Esophagus (tissue), 2 donors: ENCODE results near the gene SRRM1. TPM values are rescaled to one million over a fixed set of nuclear protein-coding genes. Genes with fewer than 3 reads are reported as not detected.
"Not testable (repeated sequence)": the region's sequence is repeated elsewhere in the genome, so short reads cannot be mapped to it uniquely, and the experiment has no call there.

ENCODE experiments used
- H3K27ac ChIP-seq, 2 donors: one replicate each; pipeline ENCODE4 v1.5.1; 2013; ENCODE audit warnings: low read depth in 2 of 2, mild to moderate bottlenecking in 2 of 2, inconsistent platforms in 1 of 2, low read length in 1 of 2, moderate library complexity in 1 of 2
- H3K27me3 ChIP-seq, 2 donors: one replicate each; pipeline ENCODE4 v1.6.1; 2013; ENCODE audit warnings: low read length in 2 of 2, control low read depth in 1 of 2, mild to moderate bottlenecking in 1 of 2; ENCODE audit not compliant: insufficient read depth in 2 of 2, control insufficient read depth in 1 of 2
- H3K36me3 ChIP-seq, 2 donors: one replicate each; pipeline ENCODE4 v1.6.1; 2013; ENCODE audit warnings: low read length in 1 of 2; ENCODE audit not compliant: control insufficient read depth in 2 of 2, insufficient read depth in 2 of 2
- H3K4me1 ChIP-seq, 2 donors: one replicate each; pipeline ENCODE4 v1.6.1; 2013; ENCODE audit warnings: low read length in 1 of 2; ENCODE audit not compliant: control insufficient read depth in 2 of 2, insufficient read depth in 2 of 2
- H3K4me3 ChIP-seq, 2 donors: one replicate each; pipeline ENCODE4 v1.5.1; 2013; ENCODE audit warnings: low read length in 2 of 2, mild to moderate bottlenecking in 2 of 2, low read depth in 1 of 2, moderate library complexity in 1 of 2
- H3K9me3 ChIP-seq, 2 donors: one replicate each; pipeline ENCODE4 v1.6.1; 2013; ENCODE audit warnings: mild to moderate bottlenecking in 2 of 2, low read depth in 1 of 2, low read length in 1 of 2, moderate library complexity in 1 of 2; ENCODE audit not compliant: control insufficient read depth in 2 of 2, insufficient read depth in 1 of 2
- WGBS, 2 donors: extraction: QIAGEN DNeasy Blood & Tissue Kit; methylation state at CpG; one replicate each; pipeline ENCODE4 v1.1.7; 2013; 5-methylcytosine and 5-hydroxymethylcytosine counted together
- polyA plus RNA-seq, 2 donors: library from polyadenylated mRNA; stranded (reverse); fragments of 200-250 nt; gene quantifications; one replicate each; pipeline ENCODE4 v1.2.3, GENCODE V29; 2013
- donor health status: healthy with polysubstance abuse.
- donor health status: Bipolar disorder and iron deficiency.

SRRM1 gene
- polyA plus RNA-seq, 2 donors: 28.8 to 37.6 TPM

DNA sequence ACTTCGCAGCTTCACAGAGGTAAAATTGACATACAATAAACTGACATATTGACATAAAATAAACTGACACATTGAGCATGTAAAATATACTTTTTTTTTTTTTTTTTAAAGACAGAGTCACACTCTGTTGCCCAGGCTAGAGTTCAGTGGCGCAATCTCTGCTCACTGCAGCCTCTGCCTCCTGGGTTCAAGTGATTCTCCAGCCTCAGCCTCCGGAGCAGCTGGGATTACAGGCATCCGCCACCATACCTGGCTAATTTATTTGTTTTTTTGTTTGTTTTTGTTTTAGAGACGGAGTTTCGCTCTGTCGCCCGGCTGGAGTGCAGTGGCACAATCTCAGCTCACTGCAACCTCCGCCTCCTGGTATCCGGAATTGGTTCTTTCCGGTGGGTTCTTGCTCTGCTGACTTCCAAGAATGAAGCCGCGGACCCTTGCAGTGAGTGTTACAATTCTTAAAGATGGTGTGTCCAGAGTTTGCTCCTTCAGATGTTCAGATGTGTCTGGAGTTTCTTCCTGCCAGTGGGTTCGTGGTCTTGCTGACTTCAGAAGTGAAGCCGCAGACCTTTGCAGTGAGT lies 53.7 kb downstream of the SRRM1 start:
- 90% methylated on average over 15 of the region's 15 CpGs for WGBS, 2 donors
- Histone ChIP-seq H3K27me3 (no peaks in the 10 kb centered on the region), H3K36me3 (no peaks in the 10 kb centered on the region), H3K27ac (no peak overlapping the region), H3K9me3 (no peaks in the 10 kb centered on the region), H3K4me3 (no peak overlapping the region), H3K4me1 (no peaks in the 10 kb centered on the region)

DNA sequence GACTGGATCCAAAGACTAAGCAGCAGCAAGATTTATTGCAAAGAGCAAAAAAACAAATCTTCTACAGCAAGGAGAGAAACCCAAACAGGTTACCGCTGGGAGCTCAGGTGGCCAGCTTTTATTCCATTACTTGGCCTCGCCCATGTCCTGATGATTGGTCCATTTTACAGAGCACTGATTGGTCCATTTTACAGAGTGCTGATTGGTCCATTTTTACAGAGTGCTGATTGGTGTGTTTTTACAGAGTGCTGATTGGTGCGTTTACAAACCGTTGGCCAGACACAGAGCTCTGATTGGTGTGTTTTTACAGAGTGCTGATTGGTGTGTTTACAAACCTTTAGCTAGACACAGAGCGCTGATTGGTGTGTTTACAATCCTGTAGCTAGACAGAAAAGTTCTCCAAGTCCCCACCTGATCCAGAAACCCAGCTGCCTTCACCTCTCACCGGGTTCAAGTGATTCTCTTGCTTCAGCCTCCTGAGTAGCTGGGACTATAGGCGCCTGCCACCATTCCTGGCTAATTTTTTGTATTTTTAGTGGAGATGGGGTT lies 54.4 kb downstream of the SRRM1 start:
- H3K4me3 ChIP-seq, H3K9me3 ChIP-seq, H3K36me3 ChIP-seq, H3K4me1 ChIP-seq, H3K27ac ChIP-seq, H3K27me3 ChIP-seq: not testable (repeated sequence)
- WGBS, 2 donors: 91 to 94% methylated on average over 7 of the region's 7 CpGs

DNA sequence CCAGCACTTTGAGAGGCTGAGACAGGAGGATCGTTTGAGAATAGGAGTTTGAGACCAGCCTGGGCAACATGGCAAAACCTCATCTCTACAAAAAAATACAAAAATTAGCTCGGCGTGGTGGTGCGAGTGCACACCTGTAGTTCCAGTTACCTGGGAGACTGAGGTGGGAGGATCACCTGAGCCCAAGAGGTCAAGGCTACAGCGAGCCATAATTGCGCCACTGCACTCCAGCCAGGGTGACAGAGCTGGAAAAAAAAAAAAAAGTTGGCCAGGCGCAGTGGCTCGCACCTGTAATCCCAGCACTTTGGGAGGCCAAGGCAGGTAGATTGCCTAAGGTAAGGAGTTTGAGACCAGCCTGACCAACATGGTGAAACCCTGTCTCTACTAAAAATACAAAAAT lies 55.2 kb downstream of the SRRM1 start:
- not testable (repeated sequence) for H3K27me3 ChIP-seq, H3K9me3 ChIP-seq, H3K36me3 ChIP-seq, H3K4me3 ChIP-seq, H3K4me1 ChIP-seq, H3K27ac ChIP-seq
- WGBS, 2 donors: 85 to 92% methylated on average over 8 of the region's 8 CpGs

DNA sequence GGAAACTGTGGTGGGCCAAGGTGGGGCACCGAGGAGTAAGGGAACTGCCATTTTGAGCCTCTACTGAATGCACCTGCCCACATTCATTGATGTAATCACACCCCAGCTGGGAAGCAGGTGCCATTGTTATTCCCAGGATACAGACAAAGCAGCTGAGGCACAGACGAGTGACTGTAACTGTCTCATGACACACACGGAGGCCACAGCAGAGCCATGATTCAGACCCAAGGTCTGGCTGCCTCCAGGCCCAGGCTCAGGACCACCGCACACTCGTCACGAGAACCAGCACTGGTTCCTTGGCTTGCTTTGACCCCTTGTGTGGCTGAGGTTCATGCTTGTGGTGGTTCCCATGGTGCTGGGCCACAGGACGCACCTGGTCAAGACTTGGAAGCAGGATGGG lies 56.5 kb downstream of the SRRM1 start:
- H3K4me3 ChIP-seq: no peak overlapping the region
- 82 to 84% methylated on average over 7 of the region's 7 CpGs for WGBS, 2 donors
- no peaks in the 10 kb centered on the region for H3K4me1 ChIP-seq
- no peaks in the 10 kb centered on the region for H3K9me3 ChIP-seq
- no peaks in the 10 kb centered on the region for H3K27me3 ChIP-seq
- H3K36me3 ChIP-seq: no peaks in the 10 kb centered on the region
- H3K27ac ChIP-seq: no peak overlapping the region

DNA sequence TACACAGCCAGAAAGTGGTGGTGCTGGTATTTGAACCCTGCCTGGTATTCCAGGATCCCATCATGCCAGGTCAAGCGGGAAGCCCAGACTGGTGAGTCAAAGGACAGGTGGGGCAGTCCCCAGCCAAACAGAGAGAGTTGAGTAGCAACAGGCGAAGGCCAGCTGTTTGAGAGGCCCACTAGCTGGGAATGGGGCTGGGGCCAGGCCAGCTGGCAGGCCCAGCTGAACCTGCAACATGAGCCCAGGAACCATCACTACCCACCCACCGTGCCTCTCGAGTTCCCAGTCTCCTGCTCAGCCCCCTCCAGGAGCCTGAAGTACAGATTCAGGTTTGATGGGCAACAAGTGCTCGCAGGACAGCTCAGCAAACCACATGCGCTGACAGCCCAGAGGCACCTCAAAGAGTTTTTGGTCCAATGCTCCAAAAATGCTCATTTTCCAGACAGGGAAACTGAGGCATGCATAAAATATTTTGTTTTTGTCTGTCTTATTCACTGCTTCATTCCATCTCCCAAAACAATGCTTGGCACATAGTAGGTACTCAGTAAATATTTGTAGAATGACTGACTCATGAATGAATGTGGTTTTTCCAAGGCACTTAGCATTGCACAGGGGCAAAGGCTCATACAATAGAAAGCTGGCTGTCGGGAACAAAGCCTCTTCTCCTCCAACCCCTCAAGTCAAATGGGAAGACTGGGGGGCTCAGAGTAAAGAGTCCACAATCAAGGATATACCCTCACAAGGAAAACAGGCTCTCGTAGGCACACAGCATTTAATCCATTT lies 59.6 kb downstream of the SRRM1 start:
- H3K9me3 ChIP-seq: no peaks in the 10 kb centered on the region
- H3K27me3 ChIP-seq: no peaks in the 10 kb centered on the region
- no peak overlapping the region for H3K4me3 ChIP-seq
- WGBS, 2 donors: 77 to 78% methylated on average over 8 of the region's 8 CpGs
- no peaks in the 10 kb centered on the region for H3K36me3 ChIP-seq
- no peaks in the 10 kb centered on the region for H3K4me1 ChIP-seq
- H3K27ac ChIP-seq: no peak overlapping the region

DNA sequence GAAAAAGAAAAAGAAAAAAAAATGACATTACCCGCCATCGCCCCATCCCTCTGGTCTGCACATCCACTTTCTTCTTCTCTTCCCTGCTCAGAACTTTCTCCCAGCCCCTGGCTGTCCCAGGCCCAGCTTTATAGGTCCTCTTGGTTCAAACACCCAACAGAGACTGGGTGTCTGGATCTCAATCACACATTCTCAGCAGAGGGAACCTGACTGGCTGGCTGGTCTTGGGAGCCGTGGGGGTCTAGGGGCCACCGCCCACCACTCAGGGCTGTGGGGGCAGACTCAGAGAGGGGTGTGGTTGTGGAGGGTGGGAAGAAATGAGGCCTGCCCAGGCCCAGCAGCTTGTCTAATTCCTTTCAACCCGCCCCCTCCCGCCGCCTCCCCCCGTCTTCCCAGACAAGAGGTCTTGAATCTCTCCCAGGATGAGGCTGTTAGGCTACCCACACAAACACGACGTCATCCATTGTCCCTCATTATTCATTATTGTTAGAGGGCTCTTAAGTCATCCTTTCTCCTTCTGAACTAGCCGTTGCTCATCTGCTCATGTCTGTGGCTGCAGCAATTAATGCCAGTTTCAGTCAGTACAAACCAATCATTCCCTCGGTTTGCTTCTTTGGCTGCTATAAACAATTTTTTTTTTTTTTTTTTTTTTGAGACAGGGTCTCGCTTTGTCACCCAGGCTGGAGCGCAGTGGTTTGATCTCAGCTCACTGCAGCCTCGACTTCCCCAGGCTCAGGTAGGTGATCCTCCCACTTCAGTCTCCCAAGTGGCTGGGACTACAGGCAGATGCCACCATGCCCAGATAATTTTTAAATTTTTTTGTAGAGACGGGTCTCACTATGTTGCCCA lies 61.5 kb downstream of the SRRM1 start:
- Histone ChIP-seq H3K27me3 (no peaks in the 10 kb centered on the region), H3K9me3 (no peaks in the 10 kb centered on the region), H3K36me3 (no peaks in the 10 kb centered on the region), H3K27ac (peak overlapping the region in 1 of 2 donors; percentile 33), H3K4me1 (no peaks in the 10 kb centered on the region), H3K4me3 (no peak overlapping the region)
- WGBS, 2 donors: 70 to 72% methylated on average over 16 of the region's 16 CpGs

DNA sequence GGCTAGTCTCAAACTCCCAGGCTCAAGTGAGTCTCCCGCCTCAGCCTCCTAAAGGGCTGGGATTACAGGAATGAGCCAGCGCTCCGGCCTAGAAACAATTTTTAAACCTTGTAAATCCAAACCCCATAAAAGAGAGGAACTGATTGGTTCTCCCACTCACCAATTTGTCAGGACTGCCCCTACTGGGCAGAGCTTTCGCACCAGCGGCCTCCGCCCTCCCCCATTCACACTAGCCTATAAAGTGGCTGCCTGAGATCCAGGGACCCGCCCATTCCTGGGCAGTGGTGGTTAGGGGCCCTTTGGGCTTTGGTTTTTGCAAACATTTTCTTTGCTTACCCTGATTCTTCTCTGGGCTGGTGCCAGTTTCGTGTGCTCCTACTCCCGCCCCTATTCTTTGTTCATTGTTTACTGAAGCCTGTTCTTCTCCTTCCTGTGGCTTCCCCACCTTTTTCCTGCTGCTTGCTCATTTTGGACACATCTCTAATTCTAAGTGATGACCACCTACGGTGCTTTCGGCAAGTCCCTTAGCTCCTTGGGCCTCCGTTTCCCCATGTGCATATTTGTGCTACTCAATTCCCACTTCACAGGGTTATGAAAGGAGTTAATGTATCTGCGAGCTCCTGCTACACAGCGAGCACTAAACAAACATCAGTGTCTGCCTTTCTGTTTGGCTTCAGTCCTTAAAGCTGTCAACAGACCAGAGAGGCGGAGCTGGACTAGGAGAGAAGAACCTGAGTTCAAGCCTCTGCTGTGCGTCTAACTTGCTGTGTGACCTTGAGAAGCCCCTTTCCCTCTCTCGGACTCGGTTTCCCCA lies 62.4 kb downstream of the SRRM1 start:
- peak overlapping the region in 1 of 2 donors; percentile 33 for H3K27ac ChIP-seq
- WGBS, 2 donors: 28 to 31% methylated on average over 18 of the region's 18 CpGs

DNA sequence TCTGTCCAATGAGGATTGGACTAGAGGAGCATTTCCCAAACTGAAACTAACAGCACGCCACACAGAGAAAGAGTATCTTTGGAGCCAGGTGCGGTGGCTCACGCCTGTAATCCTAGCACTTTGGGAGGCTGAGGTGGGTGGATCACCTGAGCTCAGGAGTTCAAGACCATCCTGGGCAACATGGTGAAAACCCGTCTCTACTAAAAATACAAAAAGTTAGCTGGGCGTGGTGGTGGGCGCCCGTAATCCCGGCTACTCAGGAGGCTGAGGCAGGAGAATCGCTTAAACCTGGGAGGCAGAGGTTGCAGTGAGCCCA lies 62.9 kb downstream of the SRRM1 start:
- H3K27ac ChIP-seq, H3K4me3 ChIP-seq, H3K9me3 ChIP-seq: not testable (repeated sequence)

More for the DNA sequence above, 62.4 kb downstream of the SRRM1 start:
- H3K9me3 ChIP-seq: no peaks in the 10 kb centered on the region
- H3K36me3 ChIP-seq: no peaks in the 10 kb centered on the region
- peak overlapping the region in 1 of 2 donors; percentile 26 for H3K4me3 ChIP-seq
- no peaks in the 10 kb centered on the region for H3K4me1 ChIP-seq
- no peaks in the 10 kb centered on the region for H3K27me3 ChIP-seq

DNA sequence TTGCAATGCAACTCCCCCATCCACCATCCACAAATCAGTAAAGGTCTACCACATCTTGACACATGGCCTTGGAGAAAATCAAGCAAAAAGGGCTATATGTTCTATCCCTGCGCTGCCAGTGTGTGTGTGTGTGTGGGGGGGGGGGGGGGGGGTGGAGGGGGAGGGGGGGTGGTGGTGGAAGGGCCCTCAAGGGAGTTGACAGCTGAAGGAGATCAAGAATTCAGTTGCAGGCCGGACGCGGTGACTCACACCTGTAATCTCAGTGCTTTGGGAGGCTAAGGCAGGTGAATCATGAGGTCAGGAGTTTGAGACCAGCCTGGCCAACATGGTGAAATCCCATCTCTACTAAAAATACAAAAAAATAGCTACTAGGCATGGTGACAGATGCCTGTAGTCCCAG lies 64.6 kb downstream of the SRRM1 start:
- WGBS, 2 donors: 75 to 76% methylated on average over 3 to 4 of the region's 4 CpGs

More for the DNA sequence above, 62.9 kb downstream of the SRRM1 start:
- 86 to 95% methylated on average over 9 of the region's 9 CpGs for WGBS, 2 donors
- H3K36me3 ChIP-seq, H3K4me1 ChIP-seq, H3K27me3 ChIP-seq: not testable (repeated sequence)

More for the DNA sequence above, 64.6 kb downstream of the SRRM1 start:
- H3K27ac ChIP-seq: no peak overlapping the region
- H3K27me3 ChIP-seq: no peaks in the 10 kb centered on the region
- H3K4me1 ChIP-seq: no peaks in the 10 kb centered on the region
- no peaks in the 10 kb centered on the region for H3K9me3 ChIP-seq
- H3K4me3 ChIP-seq: no peak overlapping the region
- H3K36me3 ChIP-seq: no peaks in the 10 kb centered on the region
